MM.1S (cell line): ENCODE data around the gene NDUFA8.

Experiments
- DNase-seq: peaks from one replicate; pipeline ENCODE4 v3.0.0-alpha.2; 2015
- H2AFZ ChIP-seq: fragments of 300-600 bp; sonication (generic); 2 replicates; pipeline ENCODE4 v1.6.0; 2016; ENCODE audit warnings: antibody characterized with exemption, low read length
- H3F3A ChIP-seq: fragments of 300-600 bp; sonication (generic); 2 replicates; pipeline ENCODE4 v1.6.1; 2016; ENCODE audit warnings: mild to moderate bottlenecking, antibody characterized with exemption, low read length, moderate library complexity, mixed read lengths; ENCODE audit not compliant: insufficient read depth
- H3K27ac ChIP-seq: fragments of 300-600 bp; sonication (generic); 2 replicates; pipeline ENCODE4 v1.5.1; 2016; ENCODE audit warnings: mild to moderate bottlenecking, low read length
- H3K27me3 ChIP-seq: fragments of 300-600 bp; sonication (generic); replicated peaks from 2 replicates; pipeline ENCODE4 v1.6.0; 2016; ENCODE audit warnings: low read length; ENCODE audit not compliant: insufficient read depth
- H3K36me3 ChIP-seq: fragments of 300-600 bp; sonication (generic); replicated peaks from 2 replicates; pipeline ENCODE4 v1.6.1; 2016; ENCODE audit warnings: mild to moderate bottlenecking, low read length, mixed read lengths; ENCODE audit not compliant: insufficient read depth
- H3K4me1 ChIP-seq: fragments of 300-600 bp; sonication (generic); 2 replicates; pipeline ENCODE4 v1.6.1; 2016; ENCODE audit warnings: low read length, mixed read lengths
- H3K4me2 ChIP-seq: fragments of 300-600 bp; sonication (generic); 2 replicates; pipeline ENCODE4 v1.6.0; 2016; ENCODE audit warnings: low read depth, low read length
- H3K4me3 ChIP-seq: fragments of 300-600 bp; sonication (generic); 2 replicates; pipeline ENCODE4 v1.5.1; 2016; ENCODE audit warnings: low read length, mixed read lengths
- H3K79me2 ChIP-seq: fragments of 300-600 bp; sonication (generic); 2 replicates; pipeline ENCODE4 v1.6.1; 2016; ENCODE audit warnings: mixed run types, low read length, mixed read lengths
- H3K9ac ChIP-seq: fragments of 300-600 bp; sonication (generic); 2 replicates; pipeline ENCODE4 v1.6.1; 2016; ENCODE audit warnings: low read length, mixed read lengths
- H3K9me2 ChIP-seq: fragments of 300-600 bp; sonication (generic); replicated peaks from 2 replicates; pipeline ENCODE4 v1.6.1; 2016; ENCODE audit warnings: mild to moderate bottlenecking, low read length, mixed read lengths; ENCODE audit not compliant: insufficient read depth
- H3K9me3 ChIP-seq: fragments of 300-600 bp; sonication (generic); replicated peaks from 2 replicates; pipeline ENCODE4 v1.6.1; 2016; ENCODE audit warnings: mild to moderate bottlenecking, low read length, mixed read lengths; ENCODE audit not compliant: insufficient read depth
- H4K20me1 ChIP-seq: fragments of 300-600 bp; sonication (generic); 2 replicates; pipeline ENCODE4 v1.6.1; 2016; ENCODE audit warnings: mild to moderate bottlenecking, low read length, moderate library complexity, mixed read lengths; ENCODE audit not compliant: insufficient read depth
- EZH2 ChIP-seq: fragments of 300-600 bp; sonication (generic); optimal IDR thresholded peaks from 2 replicates; pipeline ENCODE3; 2017; ENCODE audit warnings: low read depth, mild to moderate bottlenecking, antibody characterized with exemption, low read length, mixed read lengths
- EZH2phosphoT487 ChIP-seq: fragments of 300-600 bp; sonication (generic); IDR thresholded peaks from 2 replicates; pipeline ENCODE4 v1.6.1; 2018; ENCODE audit warnings: antibody characterized with exemption, low read length
- TF ChIP-seq, protein P1 (sequence below): fragments of 300-600 bp; sonication (generic); IDR thresholded peaks from 2 replicates; pipeline ENCODE4 v1.5.1; 2016; ENCODE audit warnings: antibody characterized with exemption, low read length, mixed read lengths

The NDUFA8 gene

DNA sequence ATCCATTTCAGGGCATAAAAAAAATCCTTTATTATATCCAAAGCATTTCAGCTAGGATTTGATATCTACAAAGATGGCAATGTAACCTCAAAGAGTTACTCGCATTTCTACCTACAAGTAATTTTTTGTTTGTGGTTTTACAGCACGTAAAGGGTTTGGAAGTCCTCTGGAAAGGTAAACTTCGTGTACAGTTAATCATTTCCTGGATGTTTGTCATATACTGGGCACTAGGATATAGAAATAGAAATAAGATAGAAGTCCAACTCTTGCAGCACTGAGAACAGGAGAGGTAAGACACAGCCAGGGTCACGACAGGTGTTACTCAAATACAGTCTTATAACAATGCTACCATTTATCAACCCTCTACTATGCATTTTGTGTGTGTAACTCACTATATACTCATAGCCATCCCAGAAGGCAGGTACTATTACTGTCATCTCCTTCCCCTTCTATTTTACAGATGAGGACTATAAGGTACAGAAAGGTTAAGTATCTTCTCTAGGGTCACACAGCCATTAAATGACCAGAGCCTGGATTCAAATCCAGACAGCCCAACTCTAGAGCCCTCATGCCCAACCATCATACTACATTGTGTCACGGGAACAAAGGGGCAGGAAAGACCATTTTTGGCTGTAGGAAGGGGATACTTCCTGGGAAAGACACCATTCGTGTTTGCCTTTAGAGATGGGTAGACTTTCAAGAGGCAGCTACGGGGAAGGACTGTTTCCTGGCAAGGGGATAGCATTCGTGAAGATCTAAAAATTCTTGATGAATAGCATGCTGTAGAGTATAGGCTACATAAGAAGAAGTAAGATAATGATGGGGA, 19.0 kb downstream of the NDUFA8 start:
- no peaks in the 10 kb centered on the region for H3K79me2 ChIP-seq
- H3K27me3 ChIP-seq = no peaks in the 10 kb centered on the region
- no peak overlapping the region for H2AFZ ChIP-seq
- no peaks in the 10 kb centered on the region for H3K4me1 ChIP-seq
- no peak overlapping the region for H3K9ac ChIP-seq
- no peak for TF ChIP-seq EZH2
- TF ChIP-seq, protein P1, sequence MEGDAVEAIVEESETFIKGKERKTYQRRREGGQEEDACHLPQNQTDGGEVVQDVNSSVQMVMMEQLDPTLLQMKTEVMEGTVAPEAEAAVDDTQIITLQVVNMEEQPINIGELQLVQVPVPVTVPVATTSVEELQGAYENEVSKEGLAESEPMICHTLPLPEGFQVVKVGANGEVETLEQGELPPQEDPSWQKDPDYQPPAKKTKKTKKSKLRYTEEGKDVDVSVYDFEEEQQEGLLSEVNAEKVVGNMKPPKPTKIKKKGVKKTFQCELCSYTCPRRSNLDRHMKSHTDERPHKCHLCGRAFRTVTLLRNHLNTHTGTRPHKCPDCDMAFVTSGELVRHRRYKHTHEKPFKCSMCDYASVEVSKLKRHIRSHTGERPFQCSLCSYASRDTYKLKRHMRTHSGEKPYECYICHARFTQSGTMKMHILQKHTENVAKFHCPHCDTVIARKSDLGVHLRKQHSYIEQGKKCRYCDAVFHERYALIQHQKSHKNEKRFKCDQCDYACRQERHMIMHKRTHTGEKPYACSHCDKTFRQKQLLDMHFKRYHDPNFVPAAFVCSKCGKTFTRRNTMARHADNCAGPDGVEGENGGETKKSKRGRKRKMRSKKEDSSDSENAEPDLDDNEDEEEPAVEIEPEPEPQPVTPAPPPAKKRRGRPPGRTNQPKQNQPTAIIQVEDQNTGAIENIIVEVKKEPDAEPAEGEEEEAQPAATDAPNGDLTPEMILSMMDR = no peak
- no peak for TF ChIP-seq EZH2phosphoT487
- H3K4me3 ChIP-seq = no peak overlapping the region
- no peak for DNase-seq
- H3K9me3 ChIP-seq = no peaks in the 10 kb centered on the region
- H3K9me2 ChIP-seq = no peaks in the 10 kb centered on the region
- H3F3A ChIP-seq = no peaks in the 10 kb centered on the region
- H3K36me3 ChIP-seq = no peaks in the 10 kb centered on the region; the same call in 1 of the 2 replicates
- H3K4me2 ChIP-seq = no peak overlapping the region
- no peaks in the 10 kb centered on the region for H4K20me1 ChIP-seq
- no peak overlapping the region for H3K27ac ChIP-seq

DNA sequence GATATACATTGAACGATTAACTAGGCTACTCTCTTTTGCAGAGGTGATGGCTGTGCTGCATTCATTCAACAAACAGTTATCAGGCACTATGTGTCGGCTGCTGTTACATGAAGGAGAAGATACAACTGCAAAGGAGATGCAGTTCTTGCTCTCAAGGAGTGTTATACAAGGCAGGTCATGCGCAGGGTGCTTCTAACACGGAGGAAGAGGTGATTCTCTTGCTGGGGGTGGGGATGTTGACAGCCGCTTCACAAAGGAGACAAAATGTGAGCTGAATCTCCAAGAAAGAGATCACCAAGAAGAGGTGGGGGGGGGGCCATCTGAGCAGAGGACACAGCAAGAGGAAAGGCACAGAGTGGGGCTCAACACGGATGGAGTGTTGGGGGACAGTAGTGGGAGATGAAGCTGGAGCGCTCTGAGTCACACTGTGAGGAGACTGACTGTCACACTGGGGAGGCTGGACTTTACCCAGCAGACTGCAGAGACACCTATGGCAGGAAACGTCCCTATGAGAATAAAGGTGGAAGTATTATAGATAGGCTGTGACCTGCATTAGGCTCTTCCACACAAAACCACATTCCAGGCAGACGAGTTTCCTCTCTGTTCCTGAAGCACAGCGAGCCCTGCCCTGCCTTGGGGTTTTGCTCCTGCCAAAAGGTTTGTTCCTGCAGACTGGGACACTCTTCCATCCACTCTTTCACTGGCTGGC, 20.9 kb downstream of the NDUFA8 start:
- Histone ChIP-seq H3K79me2 (no peaks in the 10 kb centered on the region), H3K4me1 (no peaks in the 10 kb centered on the region), H3F3A (no peaks in the 10 kb centered on the region), H3K27ac (no peak overlapping the region), H3K4me3 (no peak overlapping the region), H3K9me2 (no peaks in the 10 kb centered on the region), H3K4me2 (no peak overlapping the region), H4K20me1 (no peaks in the 10 kb centered on the region), H3K27me3 (no peaks in the 10 kb centered on the region), H2AFZ (no peak overlapping the region), H3K36me3 (no peaks in the 10 kb centered on the region), H3K9me3 (no peaks in the 10 kb centered on the region), H3K9ac (no peak overlapping the region)
- TF ChIP-seq EZH2phosphoT487 (no peak), EZH2 (no peak)
- TF ChIP-seq, protein P1 = no peak
- no peak for DNase-seq

DNA sequence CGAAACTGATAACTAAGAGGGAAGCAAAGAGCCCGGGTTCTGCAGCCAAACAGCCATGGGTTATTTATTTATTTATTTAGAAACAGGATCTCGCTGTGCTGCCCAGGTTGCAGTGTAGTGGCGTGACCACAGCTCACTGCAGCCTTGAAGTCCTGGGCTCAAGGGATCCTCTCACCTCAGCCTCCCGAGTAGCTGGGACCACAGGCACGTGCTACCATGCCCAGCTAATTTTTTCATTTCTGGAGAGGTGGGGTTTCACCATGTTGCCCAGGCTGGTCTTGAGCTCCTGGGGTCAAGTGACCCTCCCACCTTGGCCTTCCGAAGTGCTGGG, 24.1 kb downstream of the NDUFA8 start:
- Histone ChIP-seq H2AFZ (no peak overlapping the region), H3K9me3 (no peaks in the 10 kb centered on the region), H4K20me1 (no peaks in the 10 kb centered on the region), H3K4me1 (no peaks in the 10 kb centered on the region), H3K9ac (no peak overlapping the region), H3K27me3 (no peaks in the 10 kb centered on the region), H3F3A (no peaks in the 10 kb centered on the region), H3K4me2 (no peak overlapping the region), H3K9me2 (no peaks in the 10 kb centered on the region), H3K36me3 (no peaks in the 10 kb centered on the region), H3K27ac (no peak overlapping the region), H3K79me2 (no peaks in the 10 kb centered on the region), H3K4me3 (no peak overlapping the region)
- TF ChIP-seq, protein P1 = no peak
- TF ChIP-seq EZH2phosphoT487 (no peak), EZH2 (no peak)
- DNase-seq = no peak
